NCI-H524 (cell line): ENCODE measurements around the gene APOBEC3F.
"Not testable (repeated sequence)": the region's sequence is repeated elsewhere in the genome, so short reads cannot be mapped to it uniquely, and the experiment has no call there.

Experiments
- DNase-seq, 2 experiments: peaks; one replicate each; lab custom pipeline; 2025; lab: John Stamatoyannopoulos, UW

APOBEC3F gene

GRCh38 chr22:39027717-39028116, 12.9 kb upstream of the APOBEC3F start:
- DNase-seq: no peak

- no peak for DNase-seq
Observed at GRCh38 chr22:39028281-39028680, 12.4 kb upstream of the APOBEC3F start.

GRCh38 chr22:39029227-39029626, 11.4 kb upstream of the APOBEC3F start:
- no peak for DNase-seq

- no peak for DNase-seq
Observed at GRCh38 chr22:39030705-39031104, 10.0 kb upstream of the APOBEC3F start.

- not testable (repeated sequence) for DNase-seq
Observed at GRCh38 chr22:39031434-39032295, 9.0 kb upstream of the APOBEC3F start.

GRCh38 chr22:39037071-39037470, 3.6 kb upstream of the APOBEC3F start:
- DNase-seq: not testable (repeated sequence)

GRCh38 chr22:39039306-39040126, 1.1 kb upstream of the APOBEC3F start:
- no peak for DNase-seq

GRCh38 chr22:39040155-39040537, 518 bp upstream of the APOBEC3F start:
- DNase-seq: not testable (repeated sequence)

GRCh38 chr22:39041908-39042307, 1.2 kb downstream of the APOBEC3F start:
- no peak for DNase-seq

GRCh38 chr22:39043063-39043462, 2.4 kb downstream of the APOBEC3F start:
- DNase-seq: not testable (repeated sequence)

- DNase-seq: not testable (repeated sequence)
Observed at GRCh38 chr22:39045136-39045535, 4.5 kb downstream of the APOBEC3F start.

GRCh38 chr22:39049486-39049885, 8.8 kb downstream of the APOBEC3F start:
- not testable (repeated sequence) for DNase-seq

- DNase-seq: not testable (repeated sequence)
Observed at GRCh38 chr22:39051844-39052495, 11.3 kb downstream of the APOBEC3F start.

GRCh38 chr22:39055658-39056057, 15.0 kb downstream of the APOBEC3F start:
- DNase-seq: no peak

GRCh38 chr22:39061290-39061689, 20.6 kb downstream of the APOBEC3F start:
- not testable (repeated sequence) for DNase-seq

- not testable (repeated sequence) for DNase-seq
Observed at GRCh38 chr22:39061951-39062350, 21.3 kb downstream of the APOBEC3F start.

- DNase-seq: not testable (repeated sequence)
Observed at GRCh38 chr22:39063904-39064303, 23.2 kb downstream of the APOBEC3F start.

GRCh38 chr22:39066442-39067276, 26.0 kb downstream of the APOBEC3F start:
- DNase-seq: not testable (repeated sequence)

GRCh38 chr22:39068033-39068785, 27.5 kb downstream of the APOBEC3F start:
- DNase-seq: no peak

GRCh38 chr22:39070186-39070585, 29.5 kb downstream of the APOBEC3F start:
- no peak for DNase-seq

- DNase-seq: not testable (repeated sequence)
Observed at GRCh38 chr22:39072581-39072981, 31.9 kb downstream of the APOBEC3F start.
